Stimulated activated CD4-positive, alpha-beta T cell treated with anti-CD3 and anti-CD28 coated beads, Interleukin-2, amount 100 ng/mL, for 24 hours (primary cell): ENCODE results near the gene STPG2.
"Not testable (repeated sequence)": the region's sequence is repeated elsewhere in the genome, so short reads cannot be mapped to it uniquely, and the experiment has no call there.

ENCODE experiments used
- DNase-seq, 2 donors: peaks; one replicate each; pipeline ENCODE4 v3.0.0-alpha.2; 2020

Gene STPG2

DNA sequence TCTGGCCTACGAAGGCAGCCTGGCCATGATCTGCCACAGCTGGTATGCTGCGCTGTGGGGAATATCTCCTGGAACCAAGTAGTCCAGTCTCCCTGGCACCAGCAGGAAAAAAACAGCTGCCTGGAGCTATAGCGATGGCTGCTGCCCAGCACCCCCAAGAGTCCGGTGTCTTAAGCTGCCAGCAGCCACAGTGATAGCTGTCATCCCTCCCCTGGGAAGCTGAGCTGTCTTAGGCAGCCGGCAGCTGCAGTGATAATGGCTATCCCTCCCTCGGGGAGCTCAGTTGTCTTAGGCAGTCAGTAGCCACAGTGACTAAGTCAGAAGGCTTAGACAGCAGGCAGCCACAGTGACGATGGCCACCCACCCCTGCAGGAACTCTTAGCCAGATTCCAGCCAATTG, 205.1 kb downstream of the STPG2 start:
- DNase-seq: no peak

DNA sequence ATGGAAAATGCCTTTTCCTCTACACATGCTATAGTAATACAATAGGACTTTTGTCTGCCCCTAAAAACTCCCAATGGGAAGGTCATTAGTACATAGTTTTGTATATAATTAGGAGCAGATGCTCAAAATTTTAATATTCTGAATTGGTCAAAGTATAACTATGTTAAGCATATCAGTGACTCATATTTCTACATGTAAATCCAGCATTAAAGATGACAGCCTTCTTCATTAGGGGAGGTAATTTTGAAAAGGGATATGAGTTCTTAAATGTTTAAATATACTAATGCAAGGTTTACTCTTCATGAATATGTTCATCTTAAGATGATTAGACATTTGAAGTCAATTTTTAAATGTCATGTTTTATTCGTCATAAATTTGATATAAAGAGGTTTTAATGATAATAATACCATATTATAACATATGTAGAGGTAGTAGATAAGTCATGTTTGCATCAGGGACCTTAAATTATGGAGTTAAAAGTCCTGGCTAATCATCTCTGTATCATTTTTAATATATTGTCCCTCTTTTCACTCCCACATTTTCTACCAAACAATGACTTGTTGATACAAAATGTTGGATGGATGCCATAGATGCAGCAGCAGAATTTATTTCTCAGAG, 218.8 kb downstream of the STPG2 start:
- no peak for DNase-seq

DNA sequence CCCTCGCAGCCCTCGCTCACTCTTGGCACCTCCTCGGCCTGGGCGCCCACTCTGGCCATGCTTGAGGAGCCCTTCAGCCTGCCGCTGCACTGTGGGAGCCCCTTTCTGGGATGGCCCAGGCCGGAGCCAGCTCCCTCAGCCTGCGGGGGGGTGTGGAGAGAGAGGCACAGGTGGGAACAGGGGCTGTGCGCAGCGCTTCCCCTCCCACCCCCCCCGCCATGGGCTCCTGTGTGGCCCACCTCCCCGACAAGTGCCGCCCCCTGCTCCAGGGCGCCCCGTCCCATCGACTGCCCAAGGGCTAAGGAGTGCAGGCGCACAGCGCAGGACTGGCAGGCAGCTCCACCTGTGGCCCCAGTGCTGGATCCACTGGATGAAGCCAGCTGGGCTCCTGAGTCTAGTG, 220.2 kb downstream of the STPG2 start:
- no peak for DNase-seq

DNA sequence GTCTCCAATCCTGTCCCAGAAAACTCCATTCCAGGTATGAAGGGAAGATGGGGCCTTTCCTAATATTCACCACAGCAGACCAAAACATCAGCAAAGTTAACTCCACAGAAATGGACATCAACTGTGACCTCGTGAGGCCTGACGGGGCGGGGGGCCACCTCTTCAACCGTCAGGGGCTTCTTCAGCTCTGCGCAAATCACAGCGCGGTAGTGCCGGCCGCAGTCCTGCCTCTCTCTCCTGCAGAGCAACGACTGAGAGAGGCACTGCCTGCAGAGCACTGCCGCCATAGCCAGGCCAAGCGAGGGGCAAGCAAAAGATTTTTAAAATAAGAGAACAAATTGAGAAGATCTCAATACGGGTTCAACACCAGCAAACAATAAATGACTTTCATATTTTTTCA, 226.2 kb downstream of the STPG2 start:
- no peak for DNase-seq

DNA sequence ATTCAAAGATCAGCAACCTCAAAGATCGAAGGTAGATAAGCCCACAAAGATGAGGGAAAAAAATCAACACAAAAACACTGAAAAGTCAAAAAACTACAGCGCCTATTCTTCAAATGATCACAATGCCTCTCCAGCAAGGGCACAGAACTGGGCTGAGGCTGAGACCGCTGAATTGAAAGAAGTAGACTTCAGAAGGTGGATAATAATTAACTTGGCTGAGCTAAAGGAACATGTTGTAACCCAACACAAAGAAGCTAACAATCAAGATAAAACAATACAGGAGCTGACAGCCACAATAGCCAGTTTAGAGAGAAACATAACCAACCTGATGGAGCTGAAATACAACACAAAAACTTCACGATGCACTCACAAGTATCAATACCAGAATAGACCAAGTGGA, 231.1 kb downstream of the STPG2 start:
- no peak for DNase-seq

DNA sequence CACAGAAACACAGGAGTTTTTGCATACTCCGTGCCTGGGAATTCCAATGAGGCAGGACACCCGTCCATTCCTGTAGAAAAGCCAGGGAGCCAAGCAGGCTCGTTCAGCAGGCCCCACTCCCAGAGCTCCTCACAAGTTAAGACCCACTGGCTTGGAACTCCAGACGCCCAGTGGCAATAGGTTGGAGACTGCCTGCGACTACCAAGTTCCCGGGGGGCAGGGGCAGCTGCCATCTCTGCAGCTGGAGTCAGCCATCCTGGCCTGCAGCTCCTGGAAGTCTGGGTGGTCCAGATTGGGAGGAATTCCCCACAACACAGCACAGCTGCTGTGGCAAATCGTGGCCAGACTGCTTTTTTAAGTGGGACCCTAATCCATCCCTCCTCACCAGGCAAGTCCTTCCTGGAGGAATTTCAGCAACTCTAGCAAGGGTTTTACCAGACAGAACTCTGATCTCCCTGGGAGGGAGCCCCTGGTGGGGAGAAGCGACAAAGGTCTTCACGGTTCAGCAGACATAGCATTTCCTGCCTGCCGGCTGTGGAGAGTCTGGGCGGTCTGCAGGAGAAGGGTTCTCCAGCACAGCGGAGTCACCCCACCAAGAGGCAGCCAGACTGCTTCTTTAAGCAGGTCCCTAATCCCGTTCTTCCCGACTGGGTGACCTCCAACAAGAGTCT, 231.9 kb downstream of the STPG2 start:
- no peak for DNase-seq

DNA sequence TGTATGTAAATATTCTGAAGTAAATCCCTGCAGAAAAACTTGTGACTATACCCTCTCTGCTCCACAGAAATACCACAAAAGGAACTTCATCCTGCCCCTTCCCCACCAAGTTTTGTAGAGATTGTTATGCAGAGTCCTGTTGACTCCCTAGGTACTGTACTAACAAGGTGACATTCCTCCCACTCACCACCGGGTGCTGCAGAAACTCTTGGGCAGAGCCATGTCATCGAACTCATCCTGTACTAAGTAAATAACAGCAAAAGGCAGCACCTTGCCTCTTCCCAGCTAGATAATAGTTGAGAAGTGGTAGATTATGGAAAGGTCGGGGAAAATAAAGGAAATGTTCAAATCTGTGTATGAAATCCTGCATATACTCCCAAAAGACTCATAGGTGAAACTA, 233.3 kb downstream of the STPG2 start:
- no peak for DNase-seq

DNA sequence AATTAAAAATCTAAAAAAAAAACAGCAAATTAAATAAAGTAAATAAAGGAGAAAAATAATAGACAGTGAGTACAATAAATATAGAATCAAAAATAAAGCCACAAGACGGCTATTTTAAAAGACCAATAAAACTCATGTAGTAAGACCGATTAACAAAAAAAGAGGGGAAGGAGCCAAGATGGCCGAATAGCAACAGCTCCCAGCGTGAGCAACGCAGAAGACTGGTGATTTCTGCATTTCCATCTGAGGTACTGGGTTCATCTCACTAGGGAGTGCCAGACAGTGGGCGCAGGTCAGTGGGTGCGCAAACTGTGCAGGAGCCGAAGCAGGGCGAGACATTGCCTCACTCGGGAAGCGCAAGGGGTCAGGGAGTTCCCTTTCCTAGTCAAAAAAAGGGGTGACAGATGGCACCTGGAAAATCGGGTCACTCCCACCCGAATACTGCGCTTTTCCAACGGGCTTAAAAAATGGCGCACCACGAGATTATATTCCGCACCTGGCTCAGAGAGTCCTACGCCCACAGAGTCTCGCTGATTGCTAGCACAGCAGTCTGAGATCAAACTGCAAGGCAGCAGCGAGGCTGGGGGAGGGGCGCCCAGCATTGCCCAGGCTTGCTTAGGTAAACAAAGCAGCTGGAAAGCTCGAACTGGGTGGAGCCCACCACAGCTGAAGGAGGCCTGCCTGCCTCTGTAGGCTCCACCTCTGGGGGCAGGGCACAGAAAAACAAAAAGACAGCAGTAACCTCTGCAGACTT, 239.7 kb downstream of the STPG2 start:
- not testable (repeated sequence) for DNase-seq

DNA sequence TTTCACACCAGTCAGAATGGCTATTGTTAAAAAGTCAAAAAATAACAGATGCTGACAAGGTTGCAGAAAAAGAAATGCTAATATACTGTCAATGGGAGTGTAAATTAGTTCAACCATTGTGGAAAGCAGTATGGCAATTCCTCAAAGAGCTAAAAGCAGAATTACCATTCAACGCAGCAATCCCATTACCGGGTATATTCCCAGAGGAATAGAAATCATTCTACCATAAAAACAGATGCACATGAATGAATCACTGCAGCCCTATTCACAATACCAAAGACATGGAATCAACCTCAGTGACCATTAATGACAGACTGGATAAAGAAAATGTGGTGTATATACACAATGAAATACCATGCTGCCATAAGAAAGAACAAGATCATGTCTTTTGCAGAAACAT, 243.0 kb downstream of the STPG2 start:
- DNase-seq: no peak

DNA sequence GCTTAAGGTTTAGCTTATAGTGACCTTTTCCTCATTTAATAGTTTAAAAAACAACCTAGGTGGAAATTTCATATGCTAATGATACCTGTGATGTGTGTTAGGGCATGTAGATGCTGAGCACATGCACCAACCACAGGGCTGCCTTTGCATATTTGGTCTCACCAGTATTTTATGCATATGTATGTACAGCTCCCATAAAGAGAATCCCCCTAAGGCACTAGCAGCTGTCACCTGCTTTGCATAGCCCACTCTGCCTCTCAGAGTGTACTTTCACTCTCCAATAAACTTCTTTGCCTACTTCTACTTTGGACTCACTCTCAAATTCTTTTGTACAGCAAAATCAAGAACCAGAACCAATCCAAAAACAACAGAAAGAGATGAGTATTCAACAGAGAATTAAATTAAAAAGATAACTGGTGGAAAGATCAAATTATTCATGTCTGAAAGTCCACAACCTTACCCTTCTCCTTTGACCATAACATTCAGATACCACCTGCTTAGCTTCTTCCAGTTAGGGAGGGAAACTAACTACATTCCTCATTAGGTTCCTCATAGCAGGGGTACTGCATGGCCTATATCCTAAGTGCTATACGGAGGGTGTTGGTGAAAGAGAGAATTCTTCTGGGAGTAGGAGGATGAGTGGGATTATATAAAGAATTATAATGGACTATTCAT, 250.5 kb downstream of the STPG2 start:
- DNase-seq: no peak

DNA sequence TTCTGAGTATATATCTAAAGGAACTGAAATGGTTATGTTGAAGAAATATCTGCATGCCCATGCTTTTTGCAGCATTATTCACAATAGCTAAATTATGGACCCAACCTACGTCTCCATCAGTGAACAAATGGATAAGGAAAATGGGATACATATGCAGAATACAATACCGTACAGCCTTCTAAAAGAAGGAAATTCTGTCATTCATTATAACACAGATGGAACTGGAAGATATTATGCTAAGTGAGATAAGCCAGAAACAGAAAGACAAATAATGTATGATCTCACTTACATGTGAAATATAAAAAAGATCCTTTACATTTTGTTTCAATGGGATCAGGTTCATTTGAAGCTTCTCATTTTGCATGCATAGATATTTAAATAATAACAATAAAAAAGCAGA, 263.3 kb downstream of the STPG2 start:
- DNase-seq: no peak

DNA sequence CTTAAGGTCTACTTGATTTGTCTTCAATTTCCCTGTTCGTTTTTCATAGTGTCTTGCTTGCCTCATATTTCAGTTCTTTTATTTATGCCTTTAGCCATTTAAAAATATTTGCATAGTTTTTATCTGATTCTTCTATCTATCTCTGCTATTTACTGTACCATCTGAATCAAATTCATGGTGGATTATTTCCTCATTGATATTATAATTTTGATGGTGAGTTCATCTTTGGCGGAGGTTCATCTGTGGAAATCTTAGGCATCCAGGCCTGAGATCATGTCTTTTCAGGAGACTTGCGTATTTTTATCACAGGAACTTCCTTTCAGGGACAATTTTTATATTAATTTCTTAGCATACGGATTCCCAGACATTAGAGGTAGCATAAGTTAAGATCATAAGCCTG, 275.2 kb downstream of the STPG2 start:
- DNase-seq: no peak

DNA sequence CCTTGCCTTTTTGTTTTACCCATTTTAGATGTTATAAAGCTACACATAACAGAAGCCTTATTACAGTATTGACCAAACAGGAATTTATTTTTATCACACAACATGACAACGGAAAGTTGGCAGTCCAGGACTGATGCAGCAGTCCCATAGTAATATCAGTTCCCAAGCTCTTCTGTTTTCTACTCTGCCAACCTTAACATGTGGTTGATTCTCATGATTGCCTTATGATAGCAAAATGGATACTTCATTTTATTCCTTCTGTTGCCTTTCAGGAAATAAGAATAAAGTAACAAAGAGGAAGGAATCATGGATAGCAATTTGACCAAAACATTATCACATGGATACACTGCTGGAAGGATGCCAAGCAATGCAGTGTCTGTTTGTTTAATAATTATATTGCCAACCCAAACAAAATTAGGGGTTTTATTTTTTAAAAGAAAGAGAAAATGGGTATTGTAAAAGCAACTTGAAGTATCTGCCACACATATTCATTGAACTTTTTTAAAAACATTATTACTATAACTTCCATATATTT, 275.7 kb downstream of the STPG2 start:
- no peak for DNase-seq

DNA sequence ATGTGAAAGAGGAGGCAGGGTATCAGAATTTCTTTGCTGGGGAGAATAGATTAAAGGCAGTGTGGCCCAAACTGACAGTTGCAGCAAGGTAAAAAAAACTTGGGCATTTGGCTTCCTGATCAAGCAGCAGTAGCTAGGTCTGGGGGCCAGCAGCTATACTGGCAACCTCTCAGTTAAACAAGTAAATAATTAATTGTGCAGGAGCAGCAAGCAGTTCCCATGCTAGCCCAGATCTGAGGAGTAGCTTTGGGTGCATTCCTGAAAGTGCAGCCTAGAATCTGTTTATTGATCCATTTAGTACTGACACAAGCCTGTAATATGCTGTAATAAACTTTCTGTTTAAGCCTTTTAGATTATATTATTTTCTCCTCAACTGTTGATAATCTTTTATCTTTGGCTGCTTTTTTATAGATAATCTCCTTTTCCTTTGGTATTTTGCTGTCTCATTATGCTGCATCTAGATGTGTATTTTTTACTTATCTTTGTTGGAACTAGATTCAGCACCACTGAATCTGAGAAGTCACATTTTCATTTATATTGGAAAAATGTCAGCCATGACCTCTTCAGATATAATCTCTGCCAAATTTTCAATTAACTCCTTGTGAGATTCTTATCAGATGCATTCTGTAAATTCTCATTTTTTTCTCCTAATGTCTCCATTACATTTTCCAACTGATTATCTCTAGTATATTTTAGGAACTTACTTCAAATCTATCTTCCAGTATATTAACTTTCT, 276.3 kb downstream of the STPG2 start:
- no peak for DNase-seq

DNA sequence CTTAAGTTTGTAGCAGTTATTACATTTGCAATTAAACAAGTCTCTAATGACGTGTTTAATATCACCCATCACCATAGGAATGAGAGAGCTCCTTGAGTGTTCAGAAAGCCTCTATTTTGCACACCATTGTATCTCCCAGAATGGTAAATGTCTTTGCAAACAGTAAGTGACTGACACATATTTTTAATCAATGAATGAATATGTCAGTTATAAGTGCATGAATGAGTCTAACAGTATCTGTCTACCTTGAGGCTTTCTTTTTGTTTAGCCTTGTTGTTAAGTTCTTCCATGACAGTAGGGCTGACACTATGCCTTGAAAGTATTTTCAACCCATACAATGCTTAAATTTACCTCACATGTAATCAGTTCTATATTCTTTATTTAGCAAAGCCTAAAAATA, 292.2 kb downstream of the STPG2 start:
- no peak for DNase-seq

DNA sequence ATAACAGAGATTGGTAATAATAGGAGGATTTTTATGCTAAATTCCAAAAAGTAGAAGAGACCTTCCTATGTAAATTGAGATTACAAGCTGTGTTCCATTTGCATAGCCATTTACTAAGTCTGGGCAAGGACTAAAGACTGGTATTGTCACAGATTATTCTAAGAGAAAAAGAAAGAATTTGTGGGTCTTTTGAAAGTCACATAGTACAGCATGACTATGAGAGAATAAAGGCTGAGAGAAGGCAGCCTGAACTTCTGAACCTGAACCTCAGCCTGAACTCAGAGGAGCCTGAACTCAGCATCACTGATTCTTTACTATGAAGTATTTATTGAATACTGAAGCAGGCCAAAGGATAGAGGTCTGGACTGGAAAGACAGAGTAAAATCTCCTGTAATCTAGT, 297.5 kb downstream of the STPG2 start:
- no peak for DNase-seq

DNA sequence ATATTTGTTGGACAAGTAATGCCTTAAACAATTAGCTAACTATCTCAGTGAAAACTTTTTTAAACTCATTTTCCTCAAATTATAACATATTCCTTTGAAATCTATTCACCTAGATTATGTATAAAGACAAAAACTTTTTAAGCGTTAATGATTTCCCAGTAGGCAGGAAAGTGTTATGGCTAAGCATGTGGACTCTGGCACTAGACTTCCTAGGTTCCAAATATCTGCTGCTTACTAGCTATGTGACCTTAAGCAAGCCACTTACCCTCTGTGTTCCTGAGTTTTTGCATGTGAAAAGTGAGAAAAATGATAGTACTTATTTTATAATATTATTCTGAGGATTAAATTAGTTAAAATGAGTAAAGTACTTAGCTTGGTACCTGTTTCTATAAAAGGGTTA, 301.8 kb downstream of the STPG2 start:
- no peak for DNase-seq

DNA sequence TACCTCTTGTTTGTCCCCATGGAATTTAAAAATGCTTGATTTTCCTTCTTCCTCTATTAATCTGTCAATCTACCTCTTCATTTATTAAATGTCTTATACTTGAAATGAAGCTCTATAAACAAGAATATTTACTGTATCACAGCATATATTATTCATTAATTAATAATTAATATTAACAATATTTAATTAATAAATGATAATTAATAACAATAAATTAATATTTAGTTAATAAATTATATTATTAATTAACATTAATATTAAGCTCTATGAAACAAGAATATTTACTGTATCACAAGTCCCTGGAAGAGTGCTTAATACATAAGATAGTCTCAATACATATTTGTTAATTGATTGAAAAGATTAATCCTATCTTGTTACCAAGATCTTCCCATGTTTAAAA, 306.6 kb downstream of the STPG2 start:
- DNase-seq: no peak

DNA sequence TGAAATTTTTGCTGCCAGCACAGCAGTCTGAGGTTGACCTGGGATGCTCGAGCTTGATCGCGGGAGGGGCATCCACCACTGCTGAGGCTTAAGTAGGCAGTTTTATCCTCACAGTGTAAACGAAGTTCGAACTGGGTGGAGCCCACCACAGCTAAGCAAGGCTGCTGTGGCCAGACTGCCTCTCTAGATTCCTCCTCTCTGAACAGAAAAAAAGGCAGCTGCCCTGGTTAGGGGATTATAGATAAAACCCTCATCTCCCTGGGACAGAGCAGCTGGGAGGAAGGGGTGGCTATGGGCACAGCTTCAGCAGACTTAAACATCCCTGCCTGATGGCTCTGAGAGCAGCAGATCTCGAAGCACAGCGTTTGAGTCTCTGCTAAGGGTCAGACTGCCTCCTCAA, 314.6 kb downstream of the STPG2 start:
- DNase-seq: no peak

DNA sequence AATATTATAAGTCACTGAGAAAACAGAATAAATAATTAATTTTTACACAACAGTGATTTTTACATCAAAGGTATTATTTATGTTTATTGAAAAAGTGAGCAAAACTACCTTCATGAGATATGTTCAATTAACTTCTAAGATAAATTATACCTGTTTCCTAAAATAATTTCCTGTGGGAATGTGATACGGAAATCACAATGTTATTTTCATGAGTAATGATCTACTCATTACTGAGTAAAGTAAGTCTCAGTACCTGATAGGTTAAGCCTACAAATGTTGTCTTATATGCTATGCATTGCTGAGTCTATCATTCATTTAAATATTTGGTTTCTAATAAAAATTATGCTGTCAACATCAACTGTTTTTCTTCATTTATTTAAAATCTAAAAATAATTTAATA, 324.0 kb downstream of the STPG2 start:
- DNase-seq: no peak

DNA sequence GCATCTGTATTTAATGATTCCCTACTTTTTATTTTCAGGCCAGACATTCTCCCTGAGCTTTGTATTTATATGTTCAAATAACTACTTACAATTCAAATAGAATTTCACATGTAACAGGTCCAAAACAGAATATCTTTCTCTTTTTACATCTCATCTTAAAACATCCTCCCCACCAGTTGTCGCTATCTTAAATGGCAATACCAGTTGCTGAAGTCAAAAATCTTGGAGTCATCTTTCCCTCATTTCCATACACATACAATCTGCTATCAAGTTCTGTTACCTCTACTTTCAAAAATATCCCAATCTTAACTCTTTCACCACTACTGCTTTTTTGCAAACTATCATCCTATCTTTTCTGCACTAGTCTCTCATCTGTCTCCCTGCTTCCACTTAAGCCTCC, 330.5 kb downstream of the STPG2 start:
- no peak for DNase-seq

DNA sequence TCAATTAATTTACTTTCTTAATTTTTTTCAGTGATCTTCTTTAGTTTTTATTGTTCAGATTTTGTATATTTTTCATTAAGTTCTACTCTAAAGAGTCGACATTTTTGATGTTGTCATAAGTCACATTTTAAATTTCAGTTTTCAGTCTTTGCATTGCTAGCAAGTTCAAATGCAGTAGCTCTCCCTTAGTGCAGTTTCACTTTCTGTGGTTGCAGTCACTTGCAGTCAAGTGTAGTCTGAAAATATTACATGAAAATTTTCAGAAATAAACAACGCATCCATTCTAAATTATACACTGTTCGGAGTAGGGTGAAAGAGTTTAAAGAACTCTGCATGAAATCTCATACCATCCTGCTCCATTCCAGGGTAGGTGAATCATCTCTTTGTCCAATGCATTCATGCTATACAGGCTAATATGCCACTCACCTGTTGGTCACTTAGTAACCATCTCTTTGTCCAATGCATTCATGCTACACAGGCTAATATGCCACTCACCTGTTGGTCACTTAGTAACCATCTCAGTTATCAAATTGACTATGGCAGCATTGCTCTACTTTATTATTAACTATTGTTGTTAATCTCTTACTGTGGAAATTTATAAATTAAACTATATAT, 356.9 kb downstream of the STPG2 start:
- DNase-seq: no peak
